Neural progenitor cell (in vitro differentiated cells): Measurements from ENCODE around the gene ERBB3.

Experiments
- CTCF ChIP-seq: fragments of 200-600 bp; sonication (generic); IDR thresholded peaks from 2 replicates; pipeline ENCODE4 v1.5.1; 2017; ENCODE audit warnings: antibody characterized with exemption, mild to moderate bottlenecking
- EZH2 ChIP-seq: fragments of 200-600 bp; sonication (generic); IDR thresholded peaks from 2 replicates; pipeline ENCODE4 v1.6.1; 2017; ENCODE audit warnings: antibody characterized with exemption, mild to moderate bottlenecking, moderate library complexity
- EZH2phosphoT487 ChIP-seq: fragments of 200-600 bp; sonication (generic); IDR thresholded peaks from 2 replicates; pipeline ENCODE4 v1.6.1; 2017; ENCODE audit warnings: antibody characterized with exemption

DNA sequence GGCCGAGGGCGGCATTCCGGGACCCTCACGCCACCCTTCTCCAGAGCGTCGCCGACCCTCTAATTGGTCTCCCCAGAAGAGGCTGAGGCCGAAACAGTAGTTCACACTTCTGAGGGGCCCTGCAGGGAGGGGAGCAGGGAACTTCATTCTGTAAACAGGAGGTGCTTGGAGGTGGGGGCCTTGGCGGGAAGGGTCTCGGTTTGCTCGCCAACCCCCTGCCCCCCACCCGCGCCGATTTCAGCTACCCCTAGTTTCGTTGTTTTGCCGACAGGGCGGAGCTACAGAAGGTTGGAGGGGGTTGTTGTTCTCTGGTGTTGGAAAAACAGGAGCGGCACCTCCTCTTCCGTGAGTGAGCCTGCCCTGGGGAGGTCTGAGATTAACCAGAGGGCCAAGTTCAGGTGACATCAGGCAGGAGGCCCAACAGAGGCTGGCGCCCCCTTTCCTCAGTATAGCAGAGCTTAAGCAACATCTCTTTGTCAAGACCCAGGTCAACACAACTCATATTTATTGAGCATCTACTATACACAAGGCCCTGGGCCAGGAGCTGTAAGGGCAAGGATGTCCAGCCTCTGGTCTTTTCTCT is 682 bp downstream of the ERBB3 start:
- no peak for TF ChIP-seq CTCF
- no peak for TF ChIP-seq EZH2
- no peak for TF ChIP-seq EZH2phosphoT487
